ENCODE measurements around the gene SHISAL2B. TPM values are rescaled to one million over a fixed set of nuclear protein-coding genes. Genes with fewer than 3 reads are reported as not detected.

The SHISAL2B gene
- total RNA-seq, 1 donor, result not detected

DNA sequence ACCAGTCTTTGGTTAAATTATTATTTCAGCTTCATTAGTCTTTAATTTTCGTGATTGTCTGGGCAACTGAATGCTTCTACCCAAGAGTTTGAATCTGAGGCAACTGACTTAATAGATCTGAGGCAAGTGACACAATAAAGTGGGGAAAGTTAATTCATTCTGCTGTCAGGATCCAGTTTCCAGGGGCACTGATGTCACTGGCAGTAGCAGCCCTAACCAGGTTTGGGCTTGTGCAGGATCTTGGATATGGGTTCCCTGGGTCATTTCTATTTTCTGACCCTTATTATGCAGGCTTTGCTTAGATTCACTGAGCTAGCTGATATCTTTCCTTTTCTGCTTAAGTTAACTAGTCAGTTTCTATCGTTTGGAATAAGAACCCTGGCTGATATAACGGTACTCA lies 68.6 kb downstream of the SHISAL2B start:
- no peak overlapping the region for H3K4me3 ChIP-seq (ENCODE audit: low read depth, low read length)
- no peak for DNase-seq (ENCODE audit: low read depth)
- no peak for TF ChIP-seq CTCF (IDR thresholded peaks at IDR 0.05; ENCODE audit: insufficient read depth, low read length)

- H3K4me3 ChIP-seq (ENCODE audit: low read depth, low read length), result no peak overlapping the region
- no peak for DNase-seq (ENCODE audit: low read depth)
- TF ChIP-seq CTCF (IDR thresholded peaks at IDR 0.05; ENCODE audit: insufficient read depth, low read length), result no peak
These were observed 69.8 kb downstream of the SHISAL2B start for GRCh38 chr5:64759960-64760660.

DNA sequence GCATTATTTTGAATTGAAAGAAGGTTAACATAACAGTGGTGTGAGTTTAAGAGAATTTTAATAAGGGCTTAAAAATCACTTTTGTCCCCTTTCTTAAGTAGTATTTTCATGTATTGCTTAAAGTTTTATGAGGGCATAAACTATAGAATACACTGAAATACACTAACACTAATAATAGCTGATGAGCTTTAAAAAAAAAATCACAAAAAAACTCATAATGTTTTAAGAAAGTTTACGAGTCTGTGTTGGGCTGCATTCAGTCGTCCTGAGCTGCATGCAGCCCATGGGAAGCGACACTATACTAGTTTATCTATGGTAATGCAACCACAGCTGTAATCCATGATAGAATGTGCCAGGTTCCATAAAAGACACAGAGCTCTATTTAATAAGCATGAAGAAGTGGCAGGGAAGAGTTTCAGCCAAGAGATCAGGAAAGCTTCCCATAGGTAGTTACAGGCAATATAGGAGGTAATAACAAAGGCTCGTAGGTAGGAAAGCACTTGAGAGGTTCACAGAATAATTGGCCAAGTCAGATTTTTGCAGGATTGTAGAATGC lies 73.7 kb downstream of the SHISAL2B start:
- TF ChIP-seq CTCF (IDR thresholded peaks at IDR 0.05; ENCODE audit: insufficient read depth, low read length), result no peak
- DNase-seq (ENCODE audit: low read depth), result no peak
- H3K4me3 ChIP-seq (ENCODE audit: low read depth, low read length), result no peak overlapping the region

GRCh38 chr5:64765804-64766504 lies 75.7 kb downstream of the SHISAL2B start:
- no peak overlapping the region for H3K4me3 ChIP-seq (ENCODE audit: low read depth, low read length)
- TF ChIP-seq CTCF (IDR thresholded peaks at IDR 0.05; ENCODE audit: insufficient read depth, low read length), result no peak
- no peak for DNase-seq (ENCODE audit: low read depth)

DNA sequence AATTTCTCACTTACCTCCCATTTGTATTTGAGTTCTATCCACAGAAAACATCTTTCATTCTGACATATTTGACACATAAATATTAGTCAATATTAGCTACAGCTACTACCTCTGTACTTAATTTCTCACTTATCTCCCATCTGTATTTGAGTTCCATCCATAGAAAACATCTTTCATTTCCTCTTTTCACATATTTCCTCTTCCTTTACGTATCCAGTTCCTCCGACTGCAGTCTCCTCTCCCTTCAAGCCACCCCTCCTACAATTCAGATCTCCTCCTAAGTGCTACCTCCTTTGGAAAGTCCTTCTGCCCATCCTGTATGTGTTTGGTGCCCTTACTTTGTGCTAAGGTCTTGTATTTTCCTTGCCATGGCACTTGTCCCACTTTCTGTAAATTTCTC lies 76.6 kb downstream of the SHISAL2B start:
- DNase-seq (ENCODE audit: low read depth), result no peak
- H3K4me3 ChIP-seq (ENCODE audit: low read depth, low read length), result peak overlapping the region; percentile 87
- no peak for TF ChIP-seq CTCF (IDR thresholded peaks at IDR 0.05; ENCODE audit: insufficient read depth, low read length)

Other genes starting within 250 kb of the SHISAL2B start
- gene RGS7BP, start 184.5 kb upstream of the SHISAL2B start, total RNA-seq (ENCODE audit: low replicate concordance), result 0.72 and 1.1 TPM in 2 replicates
- gene SREK1IP1, start 78.2 kb downstream of the SHISAL2B start, total RNA-seq (ENCODE audit: low replicate concordance), result 7.5 and 13.3 TPM in 2 replicates
- 22.6 and 32.8 TPM in 2 replicates for gene CWC27, start 78.4 kb downstream of the SHISAL2B start, total RNA-seq (ENCODE audit: low replicate concordance)

Data from fibroblast of the aortic adventitia (primary cell).